GM19372 (cell line): Measurements from ENCODE around the gene SLC17A2.
A peak's percentile ranks its signal among the peaks of the same experiment; 100 is the strongest.

ENCODE experiments used
- ATAC-seq: cut with Tn5 transposase; IDR thresholded peaks from one replicate; pipeline ENCODE4 v1.9.1; 2021; ENCODE audit warnings: mild to moderate bottlenecking, low read depth, moderate library complexity; ENCODE audit not compliant: unreplicated experiment

The SLC17A2 gene, protein sequence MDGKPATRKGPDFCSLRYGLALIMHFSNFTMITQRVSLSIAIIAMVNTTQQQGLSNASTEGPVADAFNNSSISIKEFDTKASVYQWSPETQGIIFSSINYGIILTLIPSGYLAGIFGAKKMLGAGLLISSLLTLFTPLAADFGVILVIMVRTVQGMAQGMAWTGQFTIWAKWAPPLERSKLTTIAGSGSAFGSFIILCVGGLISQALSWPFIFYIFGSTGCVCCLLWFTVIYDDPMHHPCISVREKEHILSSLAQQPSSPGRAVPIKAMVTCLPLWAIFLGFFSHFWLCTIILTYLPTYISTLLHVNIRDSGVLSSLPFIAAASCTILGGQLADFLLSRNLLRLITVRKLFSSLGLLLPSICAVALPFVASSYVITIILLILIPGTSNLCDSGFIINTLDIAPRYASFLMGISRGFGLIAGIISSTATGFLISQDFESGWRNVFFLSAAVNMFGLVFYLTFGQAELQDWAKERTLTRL

GRCh38 chr6:25930532-25931410, at the start of gene SLC17A2:
Gene SLC17A2 (minus strand): TSS chr6:25930691. CDS start chr6:25925796, 4,895 bp downstream.
- ATAC-seq: no peak

- ATAC-seq: no peak
These were observed 45.6 kb upstream of the SLC17A2 start for GRCh38 chr6:25975923-25976560.

- ATAC-seq: no peak
These were observed 43.5 kb upstream of the SLC17A2 start for GRCh38 chr6:25973923-25974555.

DNA sequence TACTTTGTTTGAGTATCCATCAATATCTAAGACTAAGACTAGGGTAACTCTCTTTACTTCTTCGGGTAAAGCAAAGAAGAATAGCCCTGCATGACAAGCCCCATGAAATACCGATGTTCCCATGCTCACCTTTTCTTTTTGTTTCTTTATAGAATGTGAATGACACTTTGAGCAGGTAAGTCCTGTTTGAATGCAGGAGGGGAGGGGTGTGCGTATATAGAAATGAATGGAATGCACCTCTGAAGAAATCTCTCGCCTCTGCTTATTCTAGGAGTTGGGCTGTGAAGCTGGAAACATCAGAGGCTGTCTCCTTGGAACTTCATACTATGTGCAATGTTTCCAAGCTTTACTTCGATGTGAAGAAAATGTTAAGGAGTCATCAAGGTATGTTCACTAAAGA, 42.4 kb upstream of the SLC17A2 start:
- ATAC-seq: no peak

DNA sequence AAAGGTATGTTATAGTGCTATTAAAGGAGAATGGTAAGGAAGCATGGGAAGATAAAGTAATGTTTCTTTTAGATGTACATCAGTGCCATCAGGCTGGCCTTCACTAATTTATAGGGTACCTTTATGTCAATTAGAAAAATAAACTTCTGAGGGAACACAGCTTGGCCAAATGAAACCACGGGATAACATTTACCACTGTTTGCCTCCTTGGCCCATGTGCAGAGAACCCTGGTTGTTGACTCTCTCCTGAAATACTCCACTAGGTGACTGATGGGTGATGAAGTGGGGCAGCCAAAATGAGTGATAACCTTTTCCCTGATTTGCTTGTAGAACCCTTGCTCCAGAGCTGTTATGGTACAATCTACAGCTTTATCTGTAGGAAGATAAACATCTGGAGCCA, 41.6 kb upstream of the SLC17A2 start:
- no peak for ATAC-seq

- ATAC-seq: no peak
These were observed 40.8 kb upstream of the SLC17A2 start for GRCh38 chr6:25971187-25971821.

GRCh38 chr6:25968769-25969168, 38.3 kb upstream of the SLC17A2 start:
- ATAC-seq: no peak

DNA sequence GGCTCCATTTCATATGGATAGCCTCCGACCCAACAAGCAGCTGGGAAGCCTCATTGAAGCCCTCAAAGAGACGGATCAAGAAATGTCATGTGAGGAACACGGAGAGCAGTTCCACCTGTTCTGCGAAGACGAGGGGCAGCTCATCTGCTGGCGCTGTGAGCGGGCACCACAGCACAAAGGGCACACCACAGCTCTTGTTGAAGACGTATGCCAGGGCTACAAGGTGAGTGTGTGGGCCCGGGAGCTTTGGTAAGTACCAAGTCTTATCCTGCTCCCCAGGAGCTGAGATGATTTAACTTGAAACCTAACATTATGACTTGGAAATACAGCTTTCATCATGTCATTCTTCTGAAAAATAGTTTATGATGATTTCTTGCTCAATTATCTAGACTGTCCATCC, 36.2 kb upstream of the SLC17A2 start:
- ATAC-seq: no peak

- ATAC-seq: no peak
These were observed 34.6 kb upstream of the SLC17A2 start for GRCh38 chr6:25965058-25965457.

DNA sequence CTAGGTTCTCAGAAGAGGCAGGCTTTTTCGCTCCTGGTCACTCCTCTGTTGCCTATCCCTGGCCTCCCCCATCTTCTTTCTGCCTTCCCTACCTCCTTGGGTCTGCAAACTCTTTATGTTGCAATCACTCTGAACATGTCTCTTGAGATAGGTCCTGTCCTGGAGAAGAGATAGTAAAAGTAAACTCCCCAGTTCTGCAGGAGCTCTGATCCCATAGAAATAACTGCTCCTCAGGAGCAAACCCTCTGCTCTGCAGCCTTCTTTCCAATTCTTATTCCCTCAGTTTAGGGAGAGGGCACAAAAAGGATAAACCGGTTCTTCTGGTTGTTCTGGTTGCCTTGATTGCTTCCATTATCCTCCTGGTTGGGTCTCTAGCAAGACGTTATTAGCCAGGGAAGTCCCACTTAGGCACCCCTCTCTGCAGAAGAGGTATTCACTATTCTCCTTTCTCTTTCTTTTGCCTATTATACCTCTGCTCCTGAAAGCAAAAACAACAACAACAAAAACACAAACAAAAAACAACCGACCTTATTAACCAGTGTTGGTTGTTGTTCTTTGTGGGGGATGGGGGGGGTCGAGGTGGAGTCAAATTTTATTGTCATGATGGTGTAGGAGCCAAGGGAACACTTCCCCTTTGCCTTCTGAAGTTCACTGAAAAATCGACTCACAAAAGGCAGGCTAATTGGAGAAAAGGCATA, 33.1 kb upstream of the SLC17A2 start:
- no peak for ATAC-seq

- peak; percentile 73 for ATAC-seq
These were observed 31.9 kb upstream of the SLC17A2 start, which contains the start of gene TRIM38 for GRCh38 chr6:25962149-25963127. Gene TRIM38 (plus strand): TSS chr6:25962802. CDS start chr6:25966523, 3,721 bp downstream.

DNA sequence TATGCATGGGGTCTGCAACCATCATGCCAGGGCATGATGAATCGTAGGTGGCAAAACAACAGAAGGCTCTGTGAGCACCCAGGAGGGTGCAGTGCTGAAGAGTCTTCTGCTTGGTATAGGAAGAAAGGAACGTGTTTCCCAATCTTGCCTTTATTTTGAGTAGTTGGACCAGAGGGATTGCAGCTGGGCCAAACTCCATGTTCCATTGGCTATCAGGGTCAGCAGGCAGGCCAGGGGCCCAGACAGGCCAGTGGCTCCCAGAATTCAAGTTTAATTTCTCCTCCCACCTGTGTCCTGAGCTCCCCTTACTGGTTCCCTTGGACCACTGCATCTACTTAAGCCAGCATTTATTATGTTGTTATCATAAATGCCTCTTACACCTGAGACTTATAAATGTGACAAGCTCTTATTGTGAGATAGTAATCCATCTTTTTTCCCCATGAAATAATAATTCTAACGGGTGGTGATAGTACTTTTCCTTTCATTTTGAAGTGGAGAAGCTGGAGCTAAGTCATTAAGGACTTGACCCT, 31.2 kb upstream of the SLC17A2 start:
- ATAC-seq: no peak

DNA sequence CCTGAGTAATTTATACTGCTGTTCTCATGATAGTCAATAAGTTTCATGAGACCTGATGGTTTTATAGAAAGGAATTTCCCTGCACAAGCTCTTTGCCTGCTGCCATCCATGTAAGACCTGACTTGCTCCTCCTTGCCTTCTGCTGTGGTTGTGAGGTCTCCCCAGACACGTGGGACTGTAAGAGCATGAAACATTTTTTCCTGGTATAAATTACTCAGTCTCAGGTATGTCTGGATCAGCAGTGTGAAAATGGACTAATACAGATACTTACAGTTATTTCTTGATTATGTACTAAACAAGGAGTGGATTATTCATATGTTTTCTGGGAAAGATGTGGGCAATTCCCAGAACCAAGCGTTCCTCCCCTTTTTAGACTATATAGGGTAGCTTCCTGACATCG, 30.2 kb upstream of the SLC17A2 start:
- ATAC-seq: no peak

DNA sequence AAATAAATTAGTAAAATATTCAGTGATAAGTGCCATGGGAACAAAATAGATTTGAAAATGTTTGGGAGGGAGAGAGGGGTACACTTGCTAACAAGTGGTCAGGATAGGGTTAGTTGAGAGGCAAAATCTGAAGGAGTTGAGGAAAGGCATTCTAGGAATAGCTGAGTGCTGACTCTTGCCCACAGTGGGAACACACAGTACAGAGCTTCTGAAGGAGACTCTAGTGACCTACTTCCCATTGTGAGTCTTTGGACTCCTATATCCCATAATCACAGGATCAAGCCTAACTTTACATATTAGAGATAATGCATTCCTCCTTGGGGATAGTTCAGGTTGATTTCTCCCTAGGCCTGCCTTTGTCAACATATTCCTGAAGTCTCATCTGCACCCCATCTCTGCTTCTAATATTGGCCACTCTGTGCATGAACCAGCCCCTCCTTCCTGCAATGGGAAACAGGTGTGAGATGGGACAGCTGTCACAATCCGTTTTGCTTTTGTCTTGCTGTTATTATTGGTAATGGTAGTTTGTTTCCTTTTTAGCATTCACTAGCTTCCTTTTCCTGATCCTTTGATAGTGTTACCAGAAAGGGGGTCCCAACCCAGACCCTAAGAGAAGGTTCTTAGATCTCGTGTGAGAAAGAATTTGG, 29.5 kb upstream of the SLC17A2 start:
- ATAC-seq: no peak

GRCh38 chr6:25958700-25959162, 28.2 kb upstream of the SLC17A2 start:
- no peak for ATAC-seq

DNA sequence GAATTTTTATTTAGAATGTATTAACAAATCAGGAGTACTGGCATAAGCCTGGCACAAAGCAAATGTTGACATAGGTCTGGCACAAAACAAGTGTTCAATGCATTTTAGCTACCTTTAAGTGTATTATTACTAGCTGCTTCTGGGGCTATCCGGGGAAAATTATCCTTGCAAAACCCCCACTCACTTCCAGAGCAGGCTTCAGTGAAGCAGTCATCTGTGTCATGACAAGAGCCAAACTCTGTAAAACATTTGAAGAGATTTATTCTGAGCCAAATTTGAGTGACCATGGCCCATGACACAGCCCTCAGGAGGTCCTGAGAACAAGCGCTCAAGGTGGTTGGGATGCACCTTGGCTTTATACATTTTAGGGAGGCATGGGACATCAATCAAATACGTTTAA, 25.7 kb upstream of the SLC17A2 start:
- ATAC-seq: no peak

- no peak for ATAC-seq
These were observed 24.3 kb upstream of the SLC17A2 start for GRCh38 chr6:25954756-25955155.
